ENCODE measurements around the gene CLEC4F.
A peak's percentile ranks its signal among the peaks of the same experiment; 100 is the strongest.

Gene CLEC4F

GRCh38 chr2:70785137-70785911, 35.1 kb downstream of the CLEC4F start:
- DNase-seq (ENCODE audit: low spot score) = peak; percentile 38

DNA sequence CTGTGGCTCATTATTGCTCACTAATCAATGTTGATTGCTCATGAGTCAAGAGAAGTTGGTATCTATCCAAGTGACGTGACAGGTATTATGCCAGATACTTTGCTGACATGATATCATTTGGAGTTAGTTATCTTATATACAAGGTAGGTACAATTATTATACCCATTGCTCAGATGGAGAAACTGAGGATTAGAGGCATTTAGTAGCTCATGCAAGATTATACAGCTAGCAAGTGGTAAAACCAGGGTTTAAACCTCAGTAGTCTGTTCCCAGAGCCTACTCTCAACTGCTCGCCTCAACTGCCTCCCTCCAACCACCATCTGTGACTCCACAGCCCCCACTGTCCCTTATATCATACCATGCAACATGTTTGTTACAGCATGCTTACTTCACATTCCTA, 36.1 kb downstream of the CLEC4F start:
- DNase-seq (ENCODE audit: low spot score) = no peak

DNA sequence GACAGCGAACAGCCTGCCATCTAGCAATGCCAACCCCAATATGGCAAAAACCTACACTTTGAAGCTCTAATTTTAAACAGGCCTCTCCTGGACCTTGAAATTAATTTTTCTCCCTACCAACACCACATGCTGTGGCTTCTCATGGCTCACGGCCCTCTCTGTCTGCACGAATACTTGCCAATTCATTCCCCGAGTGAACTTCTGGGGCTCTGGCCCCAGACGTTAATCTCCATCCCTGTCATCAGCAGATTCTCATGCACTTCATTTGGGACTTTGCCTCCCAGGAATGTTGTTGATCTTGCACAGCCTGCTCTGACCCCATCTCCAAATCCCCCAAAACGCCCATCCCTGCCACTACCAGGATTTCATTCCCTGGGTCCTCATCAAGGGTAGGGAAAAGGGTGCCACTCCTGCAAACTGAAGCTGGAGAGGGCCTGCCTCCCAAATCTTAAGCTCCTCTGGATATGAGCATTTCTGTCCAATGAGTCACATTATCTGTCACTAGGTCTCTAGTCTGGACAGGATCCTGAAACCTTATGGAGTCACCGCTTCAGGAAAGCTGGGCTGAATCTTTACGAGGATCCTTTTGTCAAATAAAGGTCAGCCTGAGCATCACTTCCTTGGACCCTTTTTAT, 40.4 kb downstream of the CLEC4F start:
- DNase-seq (ENCODE audit: low spot score) = no peak

- no peak for DNase-seq (ENCODE audit: low spot score)
Measured at GRCh38 chr2:70779491-70779890, 40.9 kb downstream of the CLEC4F start.

- DNase-seq (ENCODE audit: low spot score) = no peak
Measured at GRCh38 chr2:70778676-70779075, 41.7 kb downstream of the CLEC4F start.

DNA sequence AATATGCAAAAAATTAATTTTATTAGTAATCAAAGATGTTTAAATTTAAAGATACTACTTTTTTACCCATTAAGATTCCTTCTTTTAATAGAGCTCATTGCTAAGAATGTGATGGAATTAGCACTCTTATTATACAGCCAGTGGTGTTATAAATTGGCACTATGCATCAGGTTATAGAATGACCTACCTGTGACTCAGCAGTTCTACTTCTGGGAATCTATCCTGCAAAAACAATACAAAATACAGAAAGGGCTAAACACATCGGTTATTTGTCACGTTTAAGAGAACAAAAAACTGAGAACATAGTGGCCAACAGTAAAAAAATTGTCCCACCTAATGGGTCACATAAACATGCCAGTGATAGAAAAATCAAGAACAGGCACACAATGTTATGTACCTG, 42.9 kb downstream of the CLEC4F start:
- no peak for DNase-seq (ENCODE audit: low spot score)

DNA sequence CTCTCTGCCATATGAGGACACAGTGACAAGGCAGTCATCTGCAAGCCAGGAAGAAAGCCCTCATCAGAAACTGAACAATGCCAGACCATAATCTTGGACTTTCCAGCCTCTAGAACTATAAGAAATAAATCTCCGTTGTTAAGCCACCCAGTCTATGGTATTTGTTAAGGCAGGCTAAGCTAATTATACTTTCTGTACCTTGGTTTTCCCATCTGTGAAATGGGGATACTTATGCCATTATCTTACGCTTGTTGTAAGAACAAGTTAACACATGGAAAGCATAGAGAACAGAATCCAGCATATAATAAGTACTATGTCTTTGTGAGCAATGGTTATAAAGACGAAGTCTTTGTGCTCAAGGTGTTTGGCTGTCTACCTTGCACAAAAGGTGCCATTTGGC, 44.1 kb downstream of the CLEC4F start:
- no peak for DNase-seq (ENCODE audit: low spot score)

DNA sequence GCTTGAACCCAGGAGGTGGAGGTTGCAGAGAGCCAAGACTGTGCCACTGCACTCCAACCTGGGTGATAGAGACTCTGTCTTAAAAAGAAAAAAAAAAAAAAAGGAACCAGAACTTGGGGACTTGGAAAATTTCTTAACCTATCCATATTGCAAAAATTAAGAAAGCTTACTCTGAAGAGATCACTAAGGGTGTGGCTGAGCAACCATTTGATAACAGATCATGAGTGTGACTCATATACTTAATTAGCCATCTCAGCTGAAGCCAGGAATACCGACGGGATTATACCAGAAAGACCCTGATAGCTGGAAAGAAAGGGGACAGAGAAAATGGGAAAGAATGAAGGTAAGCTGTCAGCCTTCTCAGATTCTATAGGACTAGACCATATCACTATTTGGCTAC, 45.3 kb downstream of the CLEC4F start:
- no peak for DNase-seq (ENCODE audit: low spot score)

DNA sequence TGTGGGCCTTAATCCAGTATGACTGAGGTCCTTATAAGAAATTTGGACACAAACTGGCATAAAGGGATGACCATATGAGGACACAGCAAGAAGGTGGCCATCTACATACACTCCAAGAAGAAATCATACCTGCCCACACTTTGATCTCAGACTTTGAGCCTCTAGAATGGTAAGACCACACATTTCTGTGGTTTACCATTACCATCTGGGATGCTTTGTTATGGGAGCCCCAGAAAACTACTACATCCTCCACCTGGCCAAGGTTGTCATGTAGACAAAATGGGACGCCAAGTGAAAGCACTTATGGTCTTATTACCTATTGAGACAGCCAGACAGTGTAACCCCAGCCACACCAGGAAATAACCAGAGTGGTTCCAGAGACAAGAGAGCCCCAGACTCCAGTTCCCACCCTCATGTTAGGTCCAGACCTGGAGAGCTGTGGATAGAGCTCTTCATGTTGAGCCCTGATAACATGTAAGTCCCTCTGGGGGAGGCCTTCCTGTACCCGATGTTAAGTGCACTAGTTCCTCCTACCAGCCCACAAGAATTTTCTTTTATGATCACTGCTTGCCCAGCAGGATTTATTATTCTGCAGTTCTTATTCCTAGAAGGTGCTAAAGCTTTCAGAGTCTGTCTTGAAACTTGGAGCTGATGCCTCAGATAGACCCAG, 47.8 kb downstream of the CLEC4F start:
- DNase-seq (ENCODE audit: low spot score) = no peak

- no peak for DNase-seq (ENCODE audit: low spot score)
Measured at GRCh38 chr2:70771446-70771845, 49.0 kb downstream of the CLEC4F start.

- no peak for DNase-seq (ENCODE audit: low spot score)
Measured at GRCh38 chr2:70769450-70769849, 50.9 kb downstream of the CLEC4F start.

DNA sequence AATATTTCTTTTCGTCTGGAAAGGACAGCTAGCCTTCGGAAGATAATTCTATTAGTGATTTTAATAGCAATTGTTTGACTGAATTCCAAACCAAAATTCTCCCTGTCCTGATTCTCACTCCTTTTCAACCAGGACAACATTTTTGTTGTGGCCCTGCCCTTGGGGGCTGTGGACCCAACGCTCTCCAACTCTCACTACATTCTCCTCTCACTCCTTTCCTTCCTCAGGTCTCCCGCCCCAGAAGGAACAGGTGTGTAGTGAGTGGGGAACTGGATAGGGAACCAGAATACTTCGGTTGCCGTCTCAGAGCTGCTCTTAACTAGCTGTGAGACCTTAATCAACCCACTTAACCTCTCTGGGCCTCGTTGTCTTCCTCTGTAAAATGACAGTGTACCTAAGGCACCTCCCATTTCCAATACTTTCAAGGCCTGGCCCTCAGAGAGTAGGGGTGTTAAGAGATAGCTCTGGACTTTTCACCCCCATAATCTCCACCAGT, 51.8 kb downstream of the CLEC4F start:
- no peak for DNase-seq (ENCODE audit: low spot score)

DNA sequence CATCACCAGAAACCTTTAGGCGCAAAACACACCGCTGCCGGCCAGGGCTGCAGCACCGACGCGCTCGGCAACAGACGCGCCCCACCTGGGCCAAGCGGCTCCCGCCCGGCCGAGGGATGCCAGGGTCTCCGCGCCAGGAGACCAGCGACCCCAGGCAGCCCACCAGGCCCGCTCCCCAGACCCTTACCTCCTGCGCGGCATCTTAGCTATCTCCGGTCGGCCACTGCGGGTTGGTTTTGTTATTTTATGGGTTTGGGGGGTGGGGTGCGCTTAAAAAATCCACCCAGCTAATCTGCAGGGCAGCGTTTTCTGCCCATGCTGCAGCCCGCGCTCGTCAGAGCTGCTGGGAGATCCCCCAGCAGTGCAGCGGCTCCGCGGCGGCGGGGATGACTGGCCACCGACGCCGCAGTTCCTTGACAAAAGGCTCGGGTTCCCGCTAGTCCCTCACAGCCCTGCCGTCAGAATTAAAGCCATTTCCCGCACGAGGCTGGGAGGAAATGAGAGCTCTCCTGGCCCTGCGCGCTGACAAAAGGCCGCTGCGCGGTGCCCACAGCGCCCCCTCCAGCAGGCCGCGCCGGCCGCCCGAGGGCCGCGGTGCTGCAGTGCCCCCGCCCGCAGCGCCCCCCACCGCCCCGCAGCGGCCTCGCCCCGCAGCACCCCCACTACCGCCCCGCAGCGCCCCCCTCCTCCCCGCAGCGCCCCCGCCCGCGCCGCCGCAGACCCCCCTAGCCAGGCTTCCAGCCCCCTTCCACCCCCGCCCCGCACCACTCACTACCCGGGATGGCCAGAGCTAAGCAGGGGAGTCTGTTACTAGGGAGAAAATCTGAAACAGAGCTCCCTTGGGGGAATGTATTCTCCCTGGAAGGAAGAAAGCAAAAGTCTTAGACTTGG, 52.5 kb downstream of the CLEC4F start, which contains the start of gene ADD2:
ADD2 (minus strand) TSS at position 502 of the 891 bp plus-strand sequence. CDS start 61,792 bp downstream, outside the sequence.
- peak; percentile 36 for DNase-seq (ENCODE audit: low spot score)

DNA sequence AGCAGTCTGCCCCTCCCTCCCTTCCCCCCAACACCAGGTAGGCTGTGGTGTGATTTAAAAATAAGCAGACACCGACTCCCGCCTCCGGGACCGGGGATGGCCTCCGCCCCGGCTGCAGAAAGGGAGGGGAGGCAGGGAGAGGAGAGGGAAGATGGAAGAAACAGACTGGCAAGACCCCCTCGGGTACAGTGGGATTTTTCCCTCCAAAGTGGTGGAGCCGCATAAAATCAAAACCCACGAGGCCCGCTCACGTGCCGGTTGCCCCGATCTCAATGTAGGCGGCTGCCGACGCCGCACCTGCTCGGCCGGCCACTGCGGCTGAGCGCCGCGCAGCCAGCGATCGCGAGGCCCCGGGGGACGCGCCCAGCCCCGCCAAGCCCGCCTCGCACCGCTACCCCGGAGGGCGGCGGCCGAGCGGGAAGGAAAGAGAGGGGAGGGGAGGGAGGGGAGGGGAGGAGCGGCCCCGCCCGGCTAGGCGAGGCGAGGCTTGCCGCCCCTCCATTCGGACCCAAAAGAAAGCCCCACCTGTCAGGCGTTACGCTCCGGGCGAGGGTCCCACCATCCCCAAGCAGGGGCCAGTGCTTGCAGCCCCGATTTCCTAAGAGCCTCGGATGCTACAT, 53.2 kb downstream of the CLEC4F start:
- DNase-seq (ENCODE audit: low spot score) = no peak

- DNase-seq (ENCODE audit: low spot score) = no peak
Measured at GRCh38 chr2:70766357-70767078, 53.9 kb downstream of the CLEC4F start.

GRCh38 chr2:70765507-70765906, 54.9 kb downstream of the CLEC4F start:
- DNase-seq (ENCODE audit: low spot score) = no peak

- no peak for DNase-seq (ENCODE audit: low spot score)
Measured at GRCh38 chr2:70759446-70759845, 61.0 kb downstream of the CLEC4F start.
